Measurements from ENCODE around the gene MPPED1. TPM values are rescaled to one million over a fixed set of nuclear protein-coding genes. Genes with fewer than 3 reads are reported as not detected.

MPPED1 gene, protein sequence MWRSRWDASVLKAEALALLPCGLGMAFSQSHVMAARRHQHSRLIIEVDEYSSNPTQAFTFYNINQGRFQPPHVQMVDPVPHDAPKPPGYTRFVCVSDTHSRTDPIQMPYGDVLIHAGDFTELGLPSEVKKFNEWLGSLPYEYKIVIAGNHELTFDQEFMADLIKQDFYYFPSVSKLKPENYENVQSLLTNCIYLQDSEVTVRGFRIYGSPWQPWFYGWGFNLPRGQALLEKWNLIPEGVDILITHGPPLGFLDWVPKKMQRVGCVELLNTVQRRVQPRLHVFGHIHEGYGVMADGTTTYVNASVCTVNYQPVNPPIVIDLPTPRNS
- 0.18 and 0.28 TPM in 2 replicates for total RNA-seq (2021)
- long read RNA-seq = 0 reads

- H3K9me3 ChIP-seq (ENCODE audit: control insufficient read depth, low read depth, low read length) = no peaks in the 10 kb centered on the region
- H3K4me2 ChIP-seq (ENCODE audit: insufficient read depth, insufficient read length, low read length) = peak within 1 kb of the TSS; percentile 27
- H3T11ph ChIP-seq (ENCODE audit: low read length) = no peak within 1 kb of the TSS
- H4K20me1 ChIP-seq (ENCODE audit: control insufficient read depth, insufficient read depth, insufficient read length) = no peaks in the 10 kb centered on the region
- no peak within 1 kb of the TSS for H4K91ac ChIP-seq (ENCODE audit: insufficient read length, low read depth, low read length)
- H3K4me1 ChIP-seq (ENCODE audit: insufficient read depth, low read length) = no peaks in the 10 kb centered on the region
- no peak within 1 kb of the TSS for H3K27ac Mint-ChIP-seq
- H2BK12ac ChIP-seq (ENCODE audit: insufficient read length, low read depth, low read length) = no peak within 1 kb of the TSS
- TF ChIP-seq, protein P1, sequence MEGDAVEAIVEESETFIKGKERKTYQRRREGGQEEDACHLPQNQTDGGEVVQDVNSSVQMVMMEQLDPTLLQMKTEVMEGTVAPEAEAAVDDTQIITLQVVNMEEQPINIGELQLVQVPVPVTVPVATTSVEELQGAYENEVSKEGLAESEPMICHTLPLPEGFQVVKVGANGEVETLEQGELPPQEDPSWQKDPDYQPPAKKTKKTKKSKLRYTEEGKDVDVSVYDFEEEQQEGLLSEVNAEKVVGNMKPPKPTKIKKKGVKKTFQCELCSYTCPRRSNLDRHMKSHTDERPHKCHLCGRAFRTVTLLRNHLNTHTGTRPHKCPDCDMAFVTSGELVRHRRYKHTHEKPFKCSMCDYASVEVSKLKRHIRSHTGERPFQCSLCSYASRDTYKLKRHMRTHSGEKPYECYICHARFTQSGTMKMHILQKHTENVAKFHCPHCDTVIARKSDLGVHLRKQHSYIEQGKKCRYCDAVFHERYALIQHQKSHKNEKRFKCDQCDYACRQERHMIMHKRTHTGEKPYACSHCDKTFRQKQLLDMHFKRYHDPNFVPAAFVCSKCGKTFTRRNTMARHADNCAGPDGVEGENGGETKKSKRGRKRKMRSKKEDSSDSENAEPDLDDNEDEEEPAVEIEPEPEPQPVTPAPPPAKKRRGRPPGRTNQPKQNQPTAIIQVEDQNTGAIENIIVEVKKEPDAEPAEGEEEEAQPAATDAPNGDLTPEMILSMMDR (conservative IDR thresholded peaks at IDR 0.05) = no peak
- H3K27me3 Mint-ChIP-seq (ENCODE audit: low read depth) = peaks cover 79% of the 10 kb centered on the region
- no peak within 1 kb of the TSS for H2BK5ac ChIP-seq (ENCODE audit: insufficient read length, low read length)
- H3K4me3 Mint-ChIP-seq = peak within 1 kb of the TSS; percentile 64 to 85
- no peak within 1 kb of the TSS for H2AK5ac ChIP-seq (ENCODE audit: insufficient read length, low read length)
- no peak within 1 kb of the TSS for H2BK20ac ChIP-seq (ENCODE audit: low read depth, low read length, poor library complexity, severe bottlenecking)
- H2BK15ac ChIP-seq (ENCODE audit: low read depth, low read length) = no peak within 1 kb of the TSS
- H3K23me2 ChIP-seq (ENCODE audit: insufficient read length, low read depth, low read length, poor library complexity, severe bottlenecking) = no peaks in the 10 kb centered on the region
- no peak within 1 kb of the TSS for H3K23ac ChIP-seq (ENCODE audit: insufficient read length, low read depth, low read length)
- DNase-seq = no peak
- no peaks in the 10 kb centered on the region for H3K79me1 ChIP-seq (ENCODE audit: insufficient read depth, low read depth, low read length, poor library complexity, severe bottlenecking)
- no peaks in the 10 kb centered on the region for H3K36me3 Mint-ChIP-seq (ENCODE audit: insufficient read depth in 1 of 3, low read depth in 3 of 3)
- peaks cover 13% of the 10 kb centered on the region; the same call in 1 of the 2 replicates for H3K27me3 ChIP-seq (ENCODE audit: insufficient read depth, low read length)
- H3K9me3 Mint-ChIP-seq = no peaks in the 10 kb centered on the region
- H3K27ac ChIP-seq (ENCODE audit: insufficient read length, low read depth, low read length) = no peak within 1 kb of the TSS
- H4K8ac ChIP-seq (replicated peaks; ENCODE audit: insufficient read length, low read depth, low read length) = no peak within 1 kb of the TSS
- H2AFZ ChIP-seq (ENCODE audit: low read length) = no peak within 1 kb of the TSS
- H3K18ac ChIP-seq (ENCODE audit: insufficient read length, low read depth, low read length) = no peak within 1 kb of the TSS
- no peak within 1 kb of the TSS for H4K5ac ChIP-seq (ENCODE audit: insufficient read length, low read depth, low read length)
- no CpG with 5 or more reads among the region's 95 CpGs for WGBS (ENCODE audit: extremely low coverage, insufficient read length, low lambda C conversion rate)
- no peaks in the 10 kb centered on the region for H3K79me2 ChIP-seq (ENCODE audit: insufficient read depth, low read length)
- no peak within 1 kb of the TSS for H3K56ac ChIP-seq (ENCODE audit: insufficient read length, low read depth, low read length)
- H3K4ac ChIP-seq (ENCODE audit: low read depth, low read length) = no peak within 1 kb of the TSS
- H3K14ac ChIP-seq (ENCODE audit: insufficient read depth, low read length) = no peak within 1 kb of the TSS; the same call in 1 of the 2 replicates
- peaks cover 6 to 21% of the 10 kb centered on the region in 2 experiments for H3K4me1 Mint-ChIP-seq
- H3K9ac ChIP-seq (ENCODE audit: extremely low read depth, insufficient read length, low read length) = no peak within 1 kb of the TSS
- no peak within 1 kb of the TSS for H2BK120ac ChIP-seq (ENCODE audit: low read depth, low read length, poor library complexity, severe bottlenecking)
Observed at GRCh38 chr22:43411869-43412807, at the start of gene MPPED1. MPPED1 (plus strand) TSS chr22:43412014; CDS start chr22:43424986, 12,972 bp downstream.

Measured in H9 (cell line).